ENCODE data around the gene SRR.

The SRR gene

DNA sequence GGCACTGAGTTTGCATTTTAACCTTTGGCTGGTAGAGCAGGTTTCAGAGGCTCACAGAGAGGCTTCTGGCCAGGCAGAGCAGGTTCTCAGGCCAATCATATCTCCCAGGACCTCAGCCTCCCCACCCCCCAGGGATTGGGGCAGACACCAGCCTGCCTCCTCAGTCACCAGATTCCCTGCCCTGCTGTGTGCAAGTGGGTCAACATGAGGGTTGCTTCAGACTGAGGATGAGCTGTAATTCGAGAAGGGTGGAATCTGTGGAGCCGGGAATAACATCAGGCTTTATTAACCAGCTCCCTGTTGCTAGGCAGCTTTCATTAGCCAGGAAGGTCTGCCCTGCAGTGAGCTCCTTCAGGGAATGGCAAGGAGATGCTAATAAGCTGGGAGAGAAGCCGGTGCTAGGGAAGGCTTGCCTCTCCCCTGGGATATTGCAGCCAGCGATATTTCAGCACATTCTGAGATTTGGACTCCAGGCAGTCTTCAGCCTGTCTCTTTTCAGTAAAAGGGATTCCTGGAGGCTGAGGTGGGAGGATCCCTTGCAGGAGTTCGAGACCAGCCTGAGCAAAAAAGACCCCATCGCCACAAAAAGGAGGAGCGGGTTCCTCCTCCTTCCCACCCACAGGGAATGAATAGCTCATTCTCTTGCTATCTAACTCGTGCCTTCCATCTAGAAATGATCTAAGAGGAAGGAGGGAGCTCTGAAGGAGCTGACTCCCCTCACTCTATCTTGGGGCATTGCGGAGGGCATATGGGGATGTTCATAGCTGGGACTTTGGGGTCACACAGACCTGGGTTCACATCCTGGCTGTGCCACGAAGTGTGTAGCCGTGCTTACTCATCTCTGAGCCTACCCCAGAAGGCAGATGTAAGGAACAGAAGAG, 44.3 kb downstream of the SRR start:
- DNase-seq = peak; percentile 22

DNA sequence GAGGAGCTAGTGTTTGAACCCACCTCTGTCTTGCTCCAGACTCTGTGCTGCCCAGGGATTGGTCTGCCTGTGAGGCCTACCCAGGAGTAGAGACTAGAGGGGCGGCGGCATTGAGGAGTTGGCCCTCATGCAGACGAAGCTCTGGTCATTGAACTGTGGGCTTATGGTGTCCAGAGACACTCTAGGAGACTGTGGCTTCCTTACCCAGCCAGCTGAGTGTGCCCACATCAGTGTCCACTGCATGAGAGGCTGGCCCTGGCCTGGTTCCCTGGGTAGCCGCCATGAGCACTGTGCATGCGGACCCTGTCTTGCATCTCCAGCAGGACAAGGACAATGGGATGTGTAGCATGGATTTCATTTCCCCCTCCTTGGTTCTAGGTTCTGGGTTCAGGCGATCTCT, 47.5 kb downstream of the SRR start:
- no peak for DNase-seq

DNA sequence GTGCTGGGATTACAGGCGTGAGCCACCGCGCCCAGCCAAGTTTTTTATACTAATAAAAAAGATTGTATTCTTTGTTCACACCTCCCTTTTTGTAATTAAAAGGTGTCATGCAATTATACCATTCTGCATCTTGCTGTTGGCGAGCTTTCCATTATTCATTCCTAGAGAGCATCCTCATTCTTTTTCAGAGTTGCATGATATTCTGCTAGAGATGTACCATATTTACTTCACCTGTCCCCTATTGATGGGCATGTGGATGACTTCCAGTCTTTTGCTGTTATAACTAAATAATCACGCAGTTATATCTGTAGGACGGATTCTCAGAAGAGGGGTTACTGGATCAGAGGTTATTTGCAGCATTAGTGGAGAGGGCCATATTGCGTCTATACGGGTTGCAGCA, 50.6 kb downstream of the SRR start:
- no peak for DNase-seq

DNA sequence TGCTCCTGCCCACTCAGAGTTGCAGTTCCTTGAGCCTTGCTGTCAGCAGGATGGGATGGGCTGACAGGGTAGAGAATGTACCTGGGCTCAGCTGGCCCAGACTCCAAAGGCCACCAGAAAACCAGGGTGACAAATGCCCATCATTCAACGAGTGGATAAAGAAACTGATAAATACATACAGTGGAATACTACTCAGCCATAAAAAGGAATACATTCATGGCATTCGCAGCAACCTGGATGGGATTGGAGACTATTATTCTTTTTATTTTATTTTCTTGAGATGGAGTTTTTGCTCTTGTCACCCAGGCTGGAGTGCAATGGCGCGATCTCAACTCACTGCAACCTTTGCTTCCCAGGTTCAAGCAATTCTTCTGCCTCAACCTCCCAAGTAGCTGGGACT, 53.5 kb downstream of the SRR start:
- no peak for DNase-seq

DNA sequence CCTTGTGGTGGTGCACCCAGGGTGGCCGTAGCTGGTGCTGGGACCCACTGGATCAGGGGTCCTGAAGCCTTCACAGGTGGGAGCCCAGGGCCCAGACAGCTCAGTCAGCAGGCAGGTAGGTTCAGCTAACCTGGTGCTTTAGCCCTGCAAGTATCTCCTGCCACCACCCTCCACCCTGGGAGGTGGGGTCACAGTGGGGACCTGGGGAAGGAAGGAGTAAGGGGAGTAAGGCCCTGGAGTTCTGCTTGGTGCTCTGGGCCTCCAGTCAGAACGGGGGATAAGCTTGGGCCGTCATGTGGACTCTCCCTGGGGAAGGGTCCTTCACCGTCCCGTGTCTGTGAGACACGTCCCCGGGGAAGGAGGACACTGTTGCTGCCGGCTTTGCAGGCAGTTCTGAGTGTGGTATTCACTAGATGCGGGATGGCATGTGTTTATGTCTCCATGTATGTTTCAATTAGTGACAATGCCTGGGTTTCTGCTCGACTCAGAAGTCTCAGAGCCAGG, 54.2 kb downstream of the SRR start:
- no peak for DNase-seq

DNA sequence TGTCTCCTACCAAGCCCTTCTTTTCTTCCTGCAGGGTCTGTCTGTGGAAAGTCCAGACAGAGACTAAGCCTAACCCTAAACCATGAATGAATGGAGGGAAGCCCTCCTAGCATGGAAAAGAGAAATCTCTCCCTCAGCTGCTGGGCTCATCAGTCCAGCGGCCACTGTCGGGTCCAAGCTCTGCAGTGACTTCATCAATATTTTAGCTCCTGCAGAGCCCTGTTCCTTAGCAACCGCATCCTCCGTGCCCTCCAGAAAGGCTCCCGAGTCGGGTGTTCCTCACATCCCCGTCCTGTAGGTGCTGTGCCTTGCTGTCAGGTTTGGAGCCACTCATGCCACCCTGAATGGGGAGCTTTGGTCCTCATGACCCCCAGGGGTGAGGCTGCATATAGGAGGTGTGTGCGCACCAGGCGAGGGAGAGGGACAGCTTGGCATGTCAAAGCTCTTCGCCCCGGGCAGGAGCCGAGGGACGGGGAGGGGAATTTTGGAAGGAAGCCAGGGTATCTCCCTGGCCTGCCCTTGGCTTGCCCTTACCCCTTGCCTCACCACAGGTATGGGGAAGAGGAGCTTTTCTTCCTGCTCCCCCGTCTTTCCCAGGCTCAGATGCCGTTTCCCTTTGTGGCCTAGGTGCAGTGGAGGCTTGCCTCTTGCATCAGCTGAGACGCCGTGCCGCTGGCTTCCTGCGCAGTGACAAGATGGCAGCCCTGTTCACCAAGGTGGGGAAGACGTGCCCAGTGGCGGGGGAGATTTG, 57.4 kb downstream of the SRR start:
- no peak for DNase-seq

DNA sequence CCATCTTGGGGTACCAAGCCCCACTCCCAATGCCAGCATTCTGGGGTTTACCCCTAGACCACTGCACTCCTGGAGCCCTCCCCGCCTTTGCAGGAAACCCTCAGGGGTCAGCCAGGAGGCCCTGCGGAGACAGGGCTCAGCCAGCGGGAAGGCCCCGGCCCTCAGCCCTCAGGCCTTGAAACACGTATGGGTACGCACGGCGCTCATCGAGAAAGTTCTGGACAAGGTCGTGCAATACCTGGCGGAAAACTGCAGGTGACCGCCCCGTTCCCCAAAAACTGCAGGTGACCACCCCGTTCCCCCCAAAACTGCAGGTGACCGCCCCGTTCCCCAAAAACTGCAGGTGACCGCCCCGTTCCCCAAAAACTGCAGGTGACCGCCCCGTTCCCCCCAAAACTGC, 58.3 kb downstream of the SRR start:
- DNase-seq = no peak

DNA sequence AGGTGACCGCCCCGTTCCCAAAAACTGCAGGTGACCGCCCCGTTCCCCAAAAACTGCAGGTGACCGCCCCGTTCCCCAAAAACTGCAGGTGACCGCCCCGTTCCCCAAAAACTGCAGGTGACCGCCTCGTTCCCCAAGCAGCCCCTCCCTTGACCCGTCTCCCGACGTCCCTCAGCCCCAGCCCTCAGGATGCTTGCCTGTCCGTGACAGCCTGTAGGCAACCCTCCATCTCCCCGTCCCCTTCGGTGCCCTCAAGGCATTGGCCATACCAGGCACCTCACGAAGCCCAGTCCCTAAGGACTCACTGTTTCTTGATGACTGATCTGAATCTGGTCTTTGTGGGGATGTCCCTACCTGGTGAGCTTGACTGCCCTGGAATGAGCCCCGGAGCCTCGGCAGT, 58.7 kb downstream of the SRR start:
- no peak for DNase-seq

DNA sequence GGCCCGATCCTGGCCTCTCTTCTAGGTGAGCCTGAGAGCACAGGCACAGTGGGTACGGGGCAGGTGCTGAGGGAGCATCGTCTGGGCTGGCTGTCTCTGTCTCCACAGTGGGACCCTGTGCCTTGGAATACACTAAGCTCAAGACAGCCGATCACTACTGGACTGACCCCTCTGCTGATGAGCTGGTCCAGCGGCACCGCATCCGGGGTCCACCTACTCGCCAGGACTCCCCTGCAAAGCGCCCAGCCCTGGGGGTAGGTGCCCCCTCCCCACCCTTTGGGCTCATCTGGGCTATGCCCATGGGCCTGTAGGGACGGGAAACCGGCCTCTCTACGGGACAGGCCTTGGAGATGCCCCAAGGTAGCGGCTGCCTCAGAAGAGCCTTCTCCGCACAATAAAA, 59.1 kb downstream of the SRR start:
- DNase-seq = no peak

DNA sequence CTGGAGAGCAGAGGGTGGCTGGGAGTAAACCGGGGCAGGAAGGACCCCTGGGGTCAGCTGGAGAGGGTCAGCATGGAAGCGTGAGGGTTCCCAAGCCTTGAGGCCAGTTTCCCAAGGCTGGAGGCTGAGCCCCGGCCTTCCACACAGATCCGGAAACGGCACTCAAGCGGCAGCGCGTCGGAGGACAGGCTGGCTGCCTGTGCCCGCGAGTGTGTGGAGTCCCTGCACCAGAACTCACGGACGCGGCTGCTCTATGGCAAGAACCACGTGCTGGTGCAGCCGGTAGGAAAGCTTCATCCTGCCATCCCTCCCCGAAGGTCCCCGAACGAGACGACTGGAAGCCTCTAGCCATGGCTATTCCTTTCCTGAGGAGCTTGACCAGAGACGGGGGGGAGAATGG, 59.6 kb downstream of the SRR start:
- no peak for DNase-seq

DNA sequence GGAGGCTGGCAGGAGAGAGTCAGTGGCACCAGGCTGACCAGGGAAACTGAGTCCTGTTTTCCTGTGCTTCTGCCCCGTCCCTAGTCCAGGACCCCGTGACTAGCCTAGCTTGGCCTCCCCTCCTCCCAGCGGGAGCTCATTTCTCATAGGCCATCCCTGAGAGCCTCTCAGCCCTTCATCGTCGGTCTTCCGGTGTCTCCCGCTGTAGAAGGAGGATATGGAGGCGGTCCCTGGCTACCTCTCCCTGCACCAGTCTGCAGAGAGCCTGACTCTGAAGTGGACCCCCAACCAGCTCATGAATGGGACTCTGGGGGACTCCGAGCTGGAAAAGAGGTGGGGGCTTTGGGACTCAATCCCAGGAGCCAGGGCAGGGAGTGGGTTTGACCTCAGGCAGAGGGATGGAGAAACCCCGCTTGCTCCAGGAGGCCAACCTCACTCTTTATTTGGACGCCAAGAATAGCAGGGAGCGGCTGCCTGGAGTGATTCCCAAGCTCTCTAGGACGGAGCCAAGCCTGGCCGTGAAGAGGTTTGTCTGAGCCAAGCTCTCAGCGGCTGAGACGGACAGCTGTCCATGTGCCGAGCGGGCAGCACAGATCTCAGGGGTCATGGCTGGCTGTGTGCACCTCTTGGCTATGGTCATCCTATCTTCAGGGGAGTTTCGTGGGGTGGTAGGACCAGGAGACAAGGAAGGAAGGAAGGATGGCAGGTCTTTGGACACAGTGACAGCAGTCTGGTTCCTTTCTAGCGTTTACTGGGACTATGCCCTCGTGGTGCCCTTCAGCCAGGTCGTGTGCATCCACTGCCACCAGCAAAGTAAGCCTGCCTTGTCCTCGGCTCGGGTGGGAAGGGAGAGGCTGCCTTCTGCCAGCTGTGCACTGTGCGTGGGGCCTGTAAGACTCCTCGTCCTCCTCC, 60.4 kb downstream of the SRR start:
- DNase-seq = no peak

DNA sequence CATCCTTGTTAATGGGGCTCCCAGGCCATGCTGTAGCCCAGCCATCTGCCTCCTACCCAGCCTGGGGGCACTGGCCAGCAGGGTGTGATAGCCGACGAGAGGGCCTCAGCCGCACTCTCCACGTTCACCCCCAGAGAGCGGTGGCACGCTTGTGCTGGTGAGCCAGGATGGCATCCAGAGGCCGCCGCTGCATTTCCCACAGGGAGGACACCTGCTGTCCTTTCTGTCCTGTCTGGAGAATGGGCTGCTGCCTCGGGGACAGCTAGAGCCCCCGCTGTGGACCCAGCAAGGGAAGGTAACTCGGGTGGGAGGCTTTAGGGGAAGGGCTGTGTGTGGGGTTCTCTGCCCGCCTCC, 61.0 kb downstream of the SRR start:
- DNase-seq = no peak

DNA sequence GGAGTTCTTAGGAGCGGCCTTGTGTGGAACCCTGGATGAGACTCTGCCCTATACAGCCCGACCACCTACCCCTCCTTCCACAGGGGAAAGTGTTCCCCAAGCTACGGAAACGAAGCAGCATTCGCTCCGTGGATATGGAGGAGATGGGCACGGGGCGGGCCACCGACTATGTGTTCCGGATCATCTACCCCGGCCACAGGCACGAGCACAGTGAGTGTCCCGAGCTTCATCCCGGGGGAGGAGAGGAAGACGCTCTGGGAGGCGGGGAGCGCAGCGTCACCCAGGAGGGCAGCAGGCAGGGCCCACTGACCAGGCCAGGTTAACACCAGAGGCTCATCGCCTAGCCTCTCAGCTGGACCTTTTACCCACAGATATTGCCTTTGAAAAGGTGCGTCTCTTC, 61.4 kb downstream of the SRR start:
- no peak for DNase-seq

DNA sequence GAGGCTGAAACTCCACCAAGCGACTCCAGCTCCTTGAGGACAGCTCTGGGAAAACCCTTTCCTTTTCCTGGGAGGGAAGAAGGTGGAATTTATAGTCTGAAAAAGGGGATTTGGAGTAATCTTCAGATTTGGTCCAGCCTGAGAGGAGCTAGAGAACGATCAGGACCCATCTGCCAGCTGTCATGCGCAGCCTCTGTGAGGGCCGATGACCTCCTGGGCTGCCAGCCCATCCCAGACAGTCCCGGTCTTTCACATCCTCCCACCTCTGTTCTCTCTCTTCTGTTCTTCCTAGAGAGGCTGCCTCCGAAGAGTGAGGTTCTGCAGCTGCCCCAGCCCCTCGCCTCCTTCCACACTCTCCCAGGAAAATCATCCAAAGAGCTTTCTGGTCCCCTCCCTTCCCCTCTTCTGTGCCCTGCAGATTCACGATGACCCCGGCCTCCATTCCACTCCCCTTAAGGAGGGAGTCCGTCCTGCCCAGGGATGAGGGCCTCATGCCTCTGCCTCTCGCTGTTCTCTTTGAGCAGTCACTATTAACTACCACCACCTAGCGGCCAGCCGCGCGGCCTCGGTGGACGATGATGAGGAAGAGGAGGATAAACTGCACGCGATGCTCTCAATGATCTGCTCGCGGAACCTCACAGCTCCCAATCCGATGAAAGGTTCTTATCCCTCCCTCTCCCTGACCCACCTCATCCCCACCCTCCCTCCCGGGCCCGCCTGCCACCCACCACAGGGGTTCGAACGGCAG, 63.2 kb downstream of the SRR start:
- no peak for DNase-seq

DNA sequence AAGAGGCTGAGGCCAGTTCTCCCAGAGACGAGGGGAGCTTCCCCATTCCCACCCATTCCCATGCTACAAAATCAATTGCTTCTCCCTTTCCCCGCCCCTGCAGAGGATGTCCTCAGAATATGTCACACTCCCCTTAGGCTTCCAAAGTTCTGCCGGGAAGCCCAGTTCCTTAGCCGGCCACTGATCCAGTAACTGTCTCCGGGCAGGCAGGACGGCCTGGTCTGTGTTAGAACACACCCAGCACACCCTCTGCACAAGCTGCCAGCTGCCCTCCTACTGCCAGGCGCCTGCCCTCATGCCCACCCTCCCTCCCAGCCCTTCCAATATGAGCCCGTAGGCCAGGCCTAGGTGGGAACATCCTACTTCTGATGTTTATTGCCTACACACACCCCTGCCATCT, 64.6 kb downstream of the SRR start:
- DNase-seq = no peak

DNA sequence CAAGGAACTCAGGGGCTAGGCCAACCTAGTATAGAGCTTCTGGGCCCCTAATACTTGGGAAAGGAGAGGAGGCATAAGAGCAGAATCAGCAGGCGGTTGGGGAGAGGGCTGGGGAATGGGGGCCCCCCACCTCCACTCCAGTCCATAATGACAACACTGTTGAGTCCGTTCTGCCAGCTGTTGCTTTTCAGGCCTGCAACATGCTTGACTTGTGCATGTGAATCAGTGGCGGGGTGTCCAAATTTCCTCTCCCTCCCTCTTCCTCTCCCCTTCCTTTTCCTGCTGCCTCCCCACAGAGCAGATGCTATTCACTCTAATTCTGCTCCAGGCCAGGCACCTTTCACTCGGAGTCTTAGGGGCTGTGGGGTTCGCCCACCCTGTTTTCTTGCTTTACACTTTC, 65.3 kb downstream of the SRR start:
- DNase-seq = no peak

DNA sequence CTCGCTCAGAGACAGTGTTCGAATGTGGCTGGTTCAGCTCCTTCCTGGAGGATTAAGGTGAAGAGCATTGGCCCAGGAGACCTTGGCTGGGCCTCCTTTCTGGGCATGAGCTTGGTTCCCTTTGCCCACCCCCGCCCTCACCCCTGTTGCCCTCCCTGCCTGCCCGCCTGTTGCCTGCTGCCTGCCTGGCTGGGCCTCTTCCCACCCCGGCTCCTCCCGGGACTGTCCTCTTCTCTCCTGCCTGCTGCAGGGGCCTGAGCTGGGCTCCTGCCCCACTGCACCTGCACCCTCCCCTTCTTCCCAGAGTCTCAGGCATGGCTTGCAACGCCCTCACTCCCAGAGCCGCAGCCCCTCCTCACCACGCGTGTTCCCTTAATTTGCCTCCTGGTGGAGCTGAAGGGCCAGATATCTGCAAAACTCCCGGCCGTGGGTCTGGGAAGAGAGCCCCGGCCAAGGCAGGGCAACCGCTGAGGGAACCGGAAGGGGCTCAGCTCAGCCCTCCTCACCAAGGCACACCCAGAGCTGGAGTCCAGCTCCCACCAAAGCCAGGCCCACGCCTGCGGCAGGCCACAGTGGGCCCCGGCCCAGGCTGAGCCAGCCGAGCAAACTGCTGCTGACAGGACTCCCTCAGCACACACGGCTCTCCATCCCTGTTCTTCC, 65.9 kb downstream of the SRR start:
- DNase-seq = no peak

DNA sequence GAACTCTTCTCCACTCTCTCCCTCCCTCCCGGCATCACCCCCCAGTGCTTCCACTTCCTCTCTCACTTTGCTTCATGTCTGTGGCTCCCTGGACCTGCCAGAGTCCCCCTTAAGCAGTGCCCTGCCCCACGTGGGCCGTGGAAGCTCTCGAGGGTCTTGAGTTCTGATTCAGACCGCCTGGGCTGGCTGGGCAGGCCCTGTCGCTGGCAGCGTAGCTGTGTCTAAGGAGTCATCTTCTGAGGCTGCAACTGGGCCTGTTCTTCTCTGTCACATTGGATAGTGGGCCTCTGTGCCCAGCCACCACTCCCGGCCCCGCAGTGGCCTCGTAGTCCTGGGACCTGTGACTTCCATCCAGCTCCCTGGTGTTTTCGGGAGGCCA, 66.5 kb downstream of the SRR start:
- no peak for DNase-seq

DNA sequence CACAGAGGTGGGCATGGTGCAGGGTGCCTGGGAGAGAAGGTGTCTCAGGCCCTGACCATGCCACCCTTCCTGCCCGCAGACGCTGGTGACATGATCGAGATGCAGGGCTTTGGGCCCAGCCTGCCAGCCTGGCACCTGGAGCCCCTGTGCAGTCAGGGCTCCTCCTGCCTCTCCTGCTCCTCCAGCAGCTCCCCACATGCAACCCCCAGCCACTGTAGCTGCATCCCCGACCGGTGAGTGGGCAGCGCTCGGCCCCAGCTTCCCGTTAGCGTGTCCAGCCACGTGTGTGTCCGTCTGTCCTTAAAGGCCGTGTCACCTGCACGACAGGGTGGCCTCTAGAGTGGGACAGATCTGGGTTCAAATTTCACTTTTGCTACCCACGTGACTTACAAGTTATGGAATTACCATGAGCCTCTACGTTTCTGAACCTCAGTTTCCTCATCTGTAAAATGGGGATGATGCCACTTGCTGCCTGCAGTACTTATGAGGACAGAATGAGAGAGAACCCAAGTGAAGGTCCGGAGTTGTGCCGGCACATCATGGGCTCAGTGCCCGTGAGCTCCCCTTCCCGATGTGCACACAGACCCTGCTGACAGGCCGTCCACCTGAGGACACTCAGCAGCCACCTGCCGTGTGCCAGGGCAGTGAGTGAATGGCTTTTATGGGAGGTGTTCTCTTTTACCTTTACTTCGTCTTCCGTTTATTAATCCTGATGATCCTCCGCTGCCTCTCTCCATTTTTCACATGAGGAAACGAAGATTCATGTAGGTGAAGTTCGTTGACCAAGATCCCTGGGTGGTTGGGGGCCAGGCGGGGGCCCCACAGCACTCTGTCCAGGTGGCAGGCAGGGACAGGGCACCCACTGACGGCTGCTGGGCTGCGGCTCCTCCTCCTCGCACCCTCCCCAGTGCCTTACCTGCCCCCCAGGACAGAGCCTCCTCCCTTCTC, 67.7 kb downstream of the SRR start:
- DNase-seq = no peak

DNA sequence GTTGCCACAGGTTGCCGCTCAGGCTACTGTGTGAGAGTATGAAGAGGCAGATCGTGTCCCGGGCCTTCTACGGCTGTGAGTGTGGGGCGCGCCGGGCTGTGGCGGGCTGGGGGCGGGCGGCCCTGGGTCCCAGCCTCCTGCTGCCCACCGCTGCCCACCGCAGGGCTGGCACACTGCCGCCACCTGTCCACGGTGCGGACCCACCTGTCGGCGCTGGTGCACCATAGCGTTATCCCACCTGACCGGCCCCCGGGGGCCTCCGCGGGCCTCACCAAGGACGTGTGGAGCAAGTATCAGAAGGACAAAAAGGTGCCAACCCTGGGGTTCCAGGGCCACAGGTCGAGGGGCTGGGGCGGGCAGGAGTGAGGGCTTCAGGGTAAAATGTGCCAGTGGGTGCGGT, 68.4 kb downstream of the SRR start:
- no peak for DNase-seq

DNA sequence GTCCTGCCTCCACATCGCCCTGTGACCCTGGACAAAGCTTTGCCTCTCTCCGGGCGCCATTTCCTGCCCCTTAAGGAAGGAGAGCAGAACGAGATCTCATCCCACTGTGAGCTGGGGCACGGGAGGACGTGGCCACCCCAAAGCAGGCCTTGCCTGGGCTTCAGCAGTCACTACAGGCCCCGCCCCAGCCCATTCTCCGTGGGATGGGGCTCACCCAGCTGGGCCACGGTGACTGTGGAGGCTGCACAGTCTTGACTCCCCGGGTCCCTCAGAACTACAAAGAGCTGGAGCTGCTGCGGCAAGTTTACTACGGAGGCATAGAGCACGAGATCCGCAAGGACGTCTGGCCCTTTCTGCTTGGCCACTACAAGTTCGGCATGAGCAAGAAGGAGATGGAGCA, 68.9 kb downstream of the SRR start:
- DNase-seq = no peak

Data from COR-L47 (cell line).